GM11168 (cell line): Measurements from ENCODE around the gene CITED4.

Experiments
- in situ Hi-C: fragments of 300-500 bp; cut with MboI; formaldehyde crosslinking; loops from one replicate; pipeline ENCODE4 v1.12.0; 2022; ENCODE audit warnings: low sequenced_read_pairs; ENCODE audit not compliant: unreplicated experiment

Gene CITED4

GRCh38 chr1:40838045-40838979, 23.9 kb downstream of the CITED4 start:
- in situ Hi-C loops, result no loop called here

GRCh38 chr1:40837601-40838000, 24.6 kb downstream of the CITED4 start:
- in situ Hi-C loops, result no loop called here

GRCh38 chr1:40836283-40836682, 25.9 kb downstream of the CITED4 start:
- in situ Hi-C loops, result no loop called here

- in situ Hi-C loops, result no loop called here
Observed at GRCh38 chr1:40834968-40835545, 27.1 kb downstream of the CITED4 start.

GRCh38 chr1:40833979-40834378, 28.2 kb downstream of the CITED4 start:
- in situ Hi-C loops, result no loop called here

- in situ Hi-C loops, result no loop called here
Observed at GRCh38 chr1:40831001-40831732, 31.0 kb downstream of the CITED4 start.

GRCh38 chr1:40830419-40830943, 31.7 kb downstream of the CITED4 start:
- in situ Hi-C loops, result no loop called here

GRCh38 chr1:40829631-40830245, 32.4 kb downstream of the CITED4 start:
- in situ Hi-C loops, result no loop called here

- in situ Hi-C loops, result no loop called here
Observed at GRCh38 chr1:40825996-40826395, 36.2 kb downstream of the CITED4 start.

- in situ Hi-C loops, result no loop called here
Observed at GRCh38 chr1:40825435-40825788, 36.8 kb downstream of the CITED4 start.

GRCh38 chr1:40824591-40825434, 37.4 kb downstream of the CITED4 start:
- in situ Hi-C loops, result no loop called here

- in situ Hi-C loops, result no loop called here
Observed at GRCh38 chr1:40823983-40824382, 38.2 kb downstream of the CITED4 start.

GRCh38 chr1:40823345-40823744, 38.8 kb downstream of the CITED4 start:
- in situ Hi-C loops, result no loop called here

GRCh38 chr1:40822890-40823289, 39.3 kb downstream of the CITED4 start:
- in situ Hi-C loops, result no loop called here

GRCh38 chr1:40820911-40821693, 41.1 kb downstream of the CITED4 start:
- in situ Hi-C loops, result no loop called here

- in situ Hi-C loops, result no loop called here
Observed at GRCh38 chr1:40820251-40820797, 41.8 kb downstream of the CITED4 start.

- in situ Hi-C loops, result no loop called here
Observed at GRCh38 chr1:40819101-40819500, 43.1 kb downstream of the CITED4 start.

GRCh38 chr1:40818264-40818961, 43.8 kb downstream of the CITED4 start:
- in situ Hi-C loops, result no loop called here
